OCI-M1 (cell line): Measurements from ENCODE around the gene CKAP4.

Experiments
- DNase-seq: peaks from one replicate; lab custom pipeline; 2025; lab: John Stamatoyannopoulos, UW

The CKAP4 gene

GRCh38 chr12:106195621-106196027 is 52.2 kb downstream of the CKAP4 start:
- no peak for DNase-seq

GRCh38 chr12:106194351-106194750 is 53.5 kb downstream of the CKAP4 start:
- DNase-seq = no peak

GRCh38 chr12:106193394-106194215 is 54.2 kb downstream of the CKAP4 start:
- no peak for DNase-seq

GRCh38 chr12:106192659-106193393 is 55.0 kb downstream of the CKAP4 start:
- no peak for DNase-seq

GRCh38 chr12:106190581-106190980 is 57.2 kb downstream of the CKAP4 start:
- no peak for DNase-seq

- no peak for DNase-seq
Measured at GRCh38 chr12:106189341-106189740, 58.5 kb downstream of the CKAP4 start.

- no peak for DNase-seq
Measured at GRCh38 chr12:106188256-106188655, 59.6 kb downstream of the CKAP4 start.
